ENCODE results near the gene POLR2E.
"Not testable (repeated sequence)": the region's sequence is repeated elsewhere in the genome, so short reads cannot be mapped to it uniquely, and the experiment has no call there.

POLR2E gene

GRCh38 chr19:1094978-1095701 lies at the start of gene POLR2E:
POLR2E (minus strand) TSS chr19:1095375; CDS start chr19:1095315, 60 bp downstream.
- peak; percentile 90 to 96 for DNase-seq

DNA sequence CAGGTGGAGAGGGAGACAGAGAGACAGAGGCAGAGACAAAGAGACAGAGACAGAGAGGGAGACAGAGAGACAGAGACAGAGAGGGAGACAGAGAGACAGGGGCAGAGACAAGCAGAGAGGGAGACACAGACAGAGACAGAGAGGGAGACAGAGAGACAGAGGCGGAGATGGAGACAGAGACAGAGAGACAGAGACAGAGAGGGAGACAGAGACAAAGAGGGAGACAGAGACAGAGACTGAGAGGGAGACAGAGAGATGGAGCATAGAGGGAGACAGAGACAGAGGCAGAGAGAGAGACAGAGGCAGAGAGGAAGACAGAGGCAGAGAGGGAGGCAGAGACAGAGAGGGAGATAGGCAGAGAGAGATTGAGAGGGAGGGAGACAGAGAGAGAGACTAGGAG lies 49.6 kb upstream of the POLR2E start:
- DNase-seq, result no peak

DNA sequence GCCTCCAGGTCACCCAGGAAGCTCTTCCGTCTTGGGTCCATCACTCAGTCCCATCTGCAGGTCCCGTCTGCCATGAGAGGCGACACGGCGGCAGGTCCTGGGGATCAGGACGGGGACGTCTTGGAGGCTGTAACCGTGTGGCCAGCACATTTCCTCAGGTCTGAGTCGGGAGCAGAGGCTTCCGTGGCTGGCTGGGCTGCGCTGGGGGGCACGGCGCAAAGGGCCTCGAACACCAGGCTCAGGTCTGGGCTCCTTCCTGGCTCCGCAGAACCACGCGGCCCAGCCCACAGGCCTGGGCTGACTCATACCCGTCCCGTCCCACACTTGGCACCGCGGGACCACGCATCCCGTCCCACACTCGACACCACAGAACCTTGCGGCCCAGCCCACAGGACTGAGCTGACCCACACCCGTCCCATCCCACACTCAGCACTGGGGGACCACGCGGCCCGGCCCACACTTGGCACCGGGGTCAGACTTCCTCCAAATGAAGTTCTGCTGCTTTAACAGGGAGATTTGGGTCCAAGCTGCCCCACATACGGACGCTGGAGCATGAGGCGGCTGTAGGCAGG lies 48.7 kb upstream of the POLR2E start:
- no peak for DNase-seq

DNA sequence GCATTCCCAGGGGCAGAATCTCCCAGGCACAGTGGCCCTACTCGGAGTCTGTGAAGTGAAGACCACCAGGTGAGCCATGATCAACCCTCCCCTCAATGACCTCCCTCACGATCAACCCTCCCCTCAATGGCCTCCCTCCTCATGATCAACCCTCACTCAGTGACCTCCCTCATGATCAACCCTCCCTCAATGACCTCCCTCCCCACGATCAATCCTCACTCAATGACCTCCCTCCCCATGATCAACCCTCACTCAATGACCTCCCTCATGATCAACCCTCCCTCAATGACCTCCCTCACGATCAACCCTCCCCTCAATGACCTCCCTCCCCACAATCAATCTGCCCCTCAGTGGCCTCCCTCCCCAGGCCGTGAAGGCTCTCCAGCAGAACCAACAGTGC lies 46.8 kb upstream of the POLR2E start:
- no peak for DNase-seq

DNA sequence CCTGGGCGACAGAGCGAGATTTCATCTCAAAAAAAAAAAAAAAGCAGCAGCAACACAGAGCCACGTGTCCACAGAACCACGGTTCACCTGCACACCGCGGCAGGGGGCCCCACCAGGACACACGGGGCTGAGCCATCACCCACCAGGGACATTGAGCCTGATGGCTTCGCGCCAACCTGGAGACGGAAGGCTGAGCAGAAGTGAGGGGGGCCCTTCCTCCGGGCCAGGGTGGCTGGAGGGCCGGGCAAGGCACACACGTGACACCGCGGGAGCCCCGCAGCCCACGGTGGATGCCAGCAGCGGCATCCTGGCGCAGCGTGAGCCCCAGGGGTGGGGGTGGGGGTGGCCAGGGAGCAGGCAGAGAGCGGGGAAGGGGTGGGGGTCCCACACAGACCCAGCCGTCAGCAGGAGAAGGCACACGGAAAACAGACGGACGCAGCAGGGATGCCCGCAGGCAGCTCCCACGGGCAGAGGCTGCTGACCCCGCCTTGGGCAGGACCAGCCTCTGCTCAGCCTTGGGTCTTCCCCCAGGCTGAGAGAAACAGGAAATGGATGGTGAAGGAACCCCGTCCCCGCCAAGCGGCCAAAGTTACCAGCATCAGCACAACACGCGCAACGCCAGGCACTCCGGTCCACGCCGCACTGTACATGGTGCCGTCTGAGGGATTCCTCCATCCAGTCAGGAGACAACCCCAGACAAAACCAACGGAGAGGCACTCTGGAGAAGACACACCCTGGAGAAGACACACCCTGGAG lies 45.3 kb upstream of the POLR2E start:
- no peak for DNase-seq

DNA sequence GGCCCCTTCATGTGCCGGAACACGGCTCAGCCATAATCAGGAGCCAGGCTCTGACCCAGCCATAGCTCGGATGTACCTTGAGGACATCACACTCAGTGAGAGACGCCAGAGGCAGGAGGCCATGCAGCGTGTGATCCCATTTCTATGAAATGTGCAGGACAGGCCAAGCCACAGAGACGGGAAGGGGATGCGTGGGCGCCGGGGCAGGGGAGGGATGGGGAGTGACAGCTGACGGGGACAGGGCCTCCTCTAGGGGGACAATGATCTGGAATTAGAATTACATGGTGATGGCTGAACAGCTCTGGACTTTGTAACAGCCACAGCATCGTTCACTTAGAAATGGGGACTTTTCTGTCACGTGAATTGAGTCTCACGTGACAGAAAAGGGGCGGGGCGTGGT lies 44.0 kb upstream of the POLR2E start:
- no peak for DNase-seq

GRCh38 chr19:1138121-1138520 lies 42.9 kb upstream of the POLR2E start:
- no peak for DNase-seq

DNA sequence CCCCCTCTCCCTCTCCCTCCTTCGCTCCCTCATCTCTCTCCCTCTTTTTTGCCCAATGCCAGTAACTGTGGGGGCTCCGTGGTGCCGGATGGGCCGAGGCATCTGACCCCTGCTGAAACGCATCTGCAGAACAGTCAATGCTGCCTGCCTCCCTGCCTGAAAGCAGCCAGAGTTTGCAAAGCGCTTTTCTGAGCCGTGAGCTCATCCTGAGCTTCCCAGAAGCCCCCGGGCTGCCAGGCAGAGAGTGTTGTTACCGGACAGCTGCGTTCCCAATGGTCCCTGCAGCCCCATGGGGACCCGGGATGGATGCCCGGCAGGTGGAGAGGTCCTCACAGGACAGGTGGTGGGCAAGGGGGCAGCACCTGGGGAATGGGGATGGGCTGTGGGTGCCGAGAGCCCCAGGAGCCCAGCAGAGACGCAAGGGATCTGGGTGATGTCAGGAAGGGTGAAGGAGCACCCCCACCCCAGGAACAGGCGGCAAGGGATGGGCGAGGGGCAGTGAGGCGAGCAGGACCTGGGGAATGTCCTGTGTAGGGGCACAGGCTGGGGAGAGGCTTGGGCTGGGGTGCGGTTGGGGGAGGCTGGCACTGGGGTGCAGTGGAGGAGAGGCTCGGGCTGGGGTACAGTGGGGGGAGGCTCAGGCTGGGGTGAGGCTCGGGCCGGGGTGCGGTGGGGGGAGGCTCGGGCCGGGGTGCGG lies 41.6 kb upstream of the POLR2E start:
- peak in 1 of 2 experiments; percentile 29 for DNase-seq

DNA sequence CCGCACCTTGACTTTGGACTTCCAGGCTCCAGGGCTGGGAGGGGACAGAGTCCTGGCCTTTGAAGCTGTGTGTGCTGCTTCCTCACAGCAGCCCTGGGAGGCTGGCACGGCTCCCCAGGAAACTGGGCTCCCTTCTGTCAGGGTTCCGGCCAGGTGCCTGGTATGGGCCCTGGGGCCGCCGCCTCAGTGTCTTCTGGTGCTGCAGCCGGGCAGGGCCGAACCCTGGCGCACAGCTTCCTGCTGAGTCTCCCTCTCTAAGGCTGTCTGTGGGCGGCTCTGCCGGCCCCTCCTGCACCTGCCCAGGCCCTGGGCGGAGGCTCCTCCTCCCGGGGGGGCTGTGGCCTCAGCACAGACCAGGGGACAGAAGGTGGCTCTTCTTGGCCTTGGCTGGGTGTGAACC lies 41.0 kb upstream of the POLR2E start:
- peak in 1 of 2 experiments; percentile 22 for DNase-seq

DNA sequence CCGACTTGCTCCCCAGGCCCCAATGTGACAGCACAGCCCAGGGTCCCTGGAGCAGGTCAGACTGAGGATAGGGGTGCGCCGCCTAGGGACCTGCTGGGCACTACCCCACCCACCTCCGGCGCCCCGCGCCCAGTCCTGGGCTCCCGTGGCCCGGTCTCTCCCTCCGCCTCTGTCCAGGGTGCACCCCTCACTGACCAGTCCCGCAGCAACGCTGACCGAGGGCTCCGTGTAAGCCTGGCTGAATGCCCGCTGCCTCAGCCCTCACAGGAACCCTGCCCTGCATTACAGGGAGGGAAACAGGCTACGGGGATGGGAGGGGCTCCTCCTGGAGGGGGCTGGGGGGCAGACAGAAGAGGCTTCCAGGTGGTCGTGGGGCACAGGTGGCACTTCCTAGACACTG lies 40.3 kb upstream of the POLR2E start:
- no peak for DNase-seq

- DNase-seq, result no peak
Observed at GRCh38 chr19:1134431-1134830, 39.3 kb upstream of the POLR2E start.

DNA sequence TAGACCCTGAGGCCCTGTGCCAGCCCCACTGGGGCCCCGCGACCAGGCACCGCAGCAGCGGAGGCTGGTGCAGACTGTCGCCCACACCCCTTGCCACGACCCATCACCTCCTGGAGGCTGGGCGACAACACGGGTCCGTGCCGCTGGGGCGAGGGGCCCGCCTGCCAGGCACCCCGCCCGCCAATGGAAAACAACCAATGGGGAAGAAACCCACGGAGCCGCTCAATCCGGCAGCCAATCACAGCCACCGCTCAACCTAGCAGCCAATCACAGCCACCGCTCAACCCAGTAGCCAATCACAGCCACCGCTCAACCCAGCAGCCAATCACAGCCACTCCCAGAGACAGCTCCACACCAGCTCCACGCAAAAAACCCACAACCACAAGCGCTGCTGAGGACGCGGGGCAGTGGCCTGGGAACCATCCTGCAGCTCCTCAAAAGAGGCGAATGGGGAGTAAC lies 38.3 kb upstream of the POLR2E start:
- DNase-seq, result no peak

GRCh38 chr19:1132552-1133383 lies 37.6 kb upstream of the POLR2E start:
- no peak for DNase-seq

GRCh38 chr19:1131718-1132551 lies 36.8 kb upstream of the POLR2E start:
- peak in 1 of 2 experiments; percentile 86 for DNase-seq

GRCh38 chr19:1130771-1131717 lies 35.9 kb upstream of the POLR2E start:
- DNase-seq, result peak in 1 of 2 experiments; percentile 18

- DNase-seq, result no peak
Observed at GRCh38 chr19:1129535-1129934, 34.4 kb upstream of the POLR2E start.

DNA sequence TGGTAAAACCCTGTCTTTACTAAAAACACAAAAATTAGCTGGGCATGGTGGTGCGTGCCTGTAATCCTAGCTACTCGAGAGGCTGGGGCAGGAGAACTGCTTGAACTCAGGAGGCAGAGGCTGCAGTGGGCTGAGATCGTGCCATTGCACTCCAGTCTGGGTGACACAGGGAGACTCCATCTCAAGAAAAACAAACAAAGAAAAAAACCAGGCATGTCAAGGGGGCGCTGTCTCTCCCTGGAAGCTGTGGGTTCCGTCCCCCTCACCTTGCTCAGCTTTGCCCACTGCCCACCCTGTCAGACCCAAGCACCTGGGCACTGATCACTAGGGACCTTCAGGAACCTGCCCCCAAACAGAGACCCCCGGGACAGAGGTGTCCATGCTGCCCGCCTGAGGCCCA lies 33.9 kb upstream of the POLR2E start:
- not testable (repeated sequence) for DNase-seq

DNA sequence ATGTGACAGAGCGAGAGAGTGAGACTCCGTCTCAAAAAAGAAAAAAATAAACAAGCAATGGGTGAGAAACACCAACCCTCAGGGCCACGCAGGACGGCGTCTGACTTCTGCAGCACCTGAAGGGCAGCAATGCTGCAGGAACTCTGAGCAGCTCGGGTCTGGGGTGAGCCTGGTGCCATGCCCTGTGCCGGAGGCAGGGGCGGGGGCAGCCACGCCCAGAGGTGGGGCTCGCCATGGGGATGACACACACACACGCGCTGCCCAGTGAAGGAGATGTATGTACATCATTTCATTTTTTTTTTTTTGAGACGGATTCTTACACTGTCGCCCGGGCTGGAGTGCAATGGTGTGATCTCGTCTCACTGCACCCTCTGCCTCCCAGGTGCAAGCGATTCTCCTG lies 32.9 kb upstream of the POLR2E start:
- no peak for DNase-seq

GRCh38 chr19:1126984-1127760 lies 32.0 kb upstream of the POLR2E start:
- DNase-seq, result no peak
